Suprapubic skin (tissue), 4 donors: ENCODE data around the gene HOXD9.

Source experiments
- POLR2A ChIP-seq, 2 donors: fragments of 450-650 bp; IDR thresholded peaks; one replicate each; pipeline ENCODE4 v1.6.1; 2017; ENCODE audit warnings: antibody characterized with exemption in 2 of 2, mild to moderate bottlenecking in 2 of 2, moderate library complexity in 2 of 2
- POLR2AphosphoS5 ChIP-seq, 3 donors: sonication (generic); formaldehyde crosslinking; IDR thresholded peaks; one replicate each; pipeline ENCODE4 v1.6.1; 2017; ENCODE audit warnings: antibody characterized with exemption in 3 of 3
- TF ChIP-seq, protein P1 (sequence below), 2 donors: fragments of 200-600 bp in 1 of 2; fragments of 450-650 bp in 1 of 2; sonication (generic) in 1 of 2; IDR thresholded peaks; one replicate each; pipeline ENCODE4 v1.5.1; 2016 to 2019; ENCODE audit warnings: antibody characterized with exemption in 2 of 2, mild to moderate bottlenecking in 1 of 2, moderate library complexity in 1 of 2

DNA sequence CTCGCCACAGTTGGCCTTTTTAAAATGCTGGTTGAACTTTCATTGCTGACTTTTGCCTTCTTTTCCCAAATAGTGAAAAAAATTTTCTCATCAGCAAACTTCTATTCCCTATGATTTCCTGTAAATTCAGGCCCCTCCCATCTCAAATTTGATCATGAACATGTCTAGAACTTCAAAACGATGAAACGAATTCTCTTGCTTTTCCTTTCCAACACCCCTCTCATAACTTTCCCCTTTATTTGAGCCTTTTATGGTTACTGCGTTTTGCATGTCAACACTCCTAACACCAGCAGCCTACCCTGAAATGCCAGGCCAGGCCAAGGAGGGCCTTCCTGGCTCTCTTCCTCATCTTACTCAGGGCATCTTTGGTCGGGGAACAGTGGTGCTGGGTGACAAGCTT is 31.7 kb upstream of the HOXD9 start:
- TF ChIP-seq, protein P1, sequence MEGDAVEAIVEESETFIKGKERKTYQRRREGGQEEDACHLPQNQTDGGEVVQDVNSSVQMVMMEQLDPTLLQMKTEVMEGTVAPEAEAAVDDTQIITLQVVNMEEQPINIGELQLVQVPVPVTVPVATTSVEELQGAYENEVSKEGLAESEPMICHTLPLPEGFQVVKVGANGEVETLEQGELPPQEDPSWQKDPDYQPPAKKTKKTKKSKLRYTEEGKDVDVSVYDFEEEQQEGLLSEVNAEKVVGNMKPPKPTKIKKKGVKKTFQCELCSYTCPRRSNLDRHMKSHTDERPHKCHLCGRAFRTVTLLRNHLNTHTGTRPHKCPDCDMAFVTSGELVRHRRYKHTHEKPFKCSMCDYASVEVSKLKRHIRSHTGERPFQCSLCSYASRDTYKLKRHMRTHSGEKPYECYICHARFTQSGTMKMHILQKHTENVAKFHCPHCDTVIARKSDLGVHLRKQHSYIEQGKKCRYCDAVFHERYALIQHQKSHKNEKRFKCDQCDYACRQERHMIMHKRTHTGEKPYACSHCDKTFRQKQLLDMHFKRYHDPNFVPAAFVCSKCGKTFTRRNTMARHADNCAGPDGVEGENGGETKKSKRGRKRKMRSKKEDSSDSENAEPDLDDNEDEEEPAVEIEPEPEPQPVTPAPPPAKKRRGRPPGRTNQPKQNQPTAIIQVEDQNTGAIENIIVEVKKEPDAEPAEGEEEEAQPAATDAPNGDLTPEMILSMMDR (IDR thresholded peaks at IDR 0.05), result no peak
- no peak for TF ChIP-seq POLR2A (IDR thresholded peaks at IDR 0.05)
- TF ChIP-seq POLR2AphosphoS5 (IDR thresholded peaks at IDR 0.05), result no peak
